Hippocampal formation (tissue), 2 donors: ENCODE measurements around the gene CTSZ.
"Not testable (repeated sequence)": the region's sequence is repeated elsewhere in the genome, so short reads cannot be mapped to it uniquely, and the experiment has no call there.

Experiments used
- DNase-seq, 2 donors: peaks; one replicate each; lab custom pipeline; 2025; lab: John Stamatoyannopoulos, UW

Gene CTSZ

GRCh38 chr20:58996226-58996611 is 10.8 kb downstream of the CTSZ start:
- DNase-seq: no peak

- DNase-seq: no peak
Observed at GRCh38 chr20:58995461-58996225, 11.4 kb downstream of the CTSZ start.

- no peak for DNase-seq
Observed at GRCh38 chr20:58994390-58995159, 12.5 kb downstream of the CTSZ start.

GRCh38 chr20:58993332-58994248 is 13.5 kb downstream of the CTSZ start:
- DNase-seq: no peak

GRCh38 chr20:58992911-58993310 is 14.1 kb downstream of the CTSZ start:
- DNase-seq: no peak

- DNase-seq: no peak
Observed at GRCh38 chr20:58991715-58992114, 15.3 kb downstream of the CTSZ start.

- no peak for DNase-seq
Observed at GRCh38 chr20:58990651-58991445, 16.2 kb downstream of the CTSZ start.

- no peak for DNase-seq
Observed at GRCh38 chr20:58989196-58989595, 17.9 kb downstream of the CTSZ start.

GRCh38 chr20:58988565-58988882 is 18.5 kb downstream of the CTSZ start:
- DNase-seq: no peak

- DNase-seq: no peak
Observed at GRCh38 chr20:58987790-58988564, 19.1 kb downstream of the CTSZ start.

- DNase-seq: no peak
Observed at GRCh38 chr20:58986968-58987517, 20.0 kb downstream of the CTSZ start.

GRCh38 chr20:58986286-58986967 is 20.6 kb downstream of the CTSZ start:
- no peak for DNase-seq

GRCh38 chr20:58985656-58986055 is 21.4 kb downstream of the CTSZ start:
- no peak for DNase-seq

- DNase-seq: no peak
Observed at GRCh38 chr20:58984691-58985090, 22.4 kb downstream of the CTSZ start.

- DNase-seq: not testable (repeated sequence)
Observed at GRCh38 chr20:58983115-58983468, 24.0 kb downstream of the CTSZ start.

- DNase-seq: no peak
Observed at GRCh38 chr20:58982406-58983114, 24.5 kb downstream of the CTSZ start.

GRCh38 chr20:58981628-58982364 is 25.3 kb downstream of the CTSZ start:
- DNase-seq: peak in 1 of 2 donors; percentile 13
